Renal pelvis (tissue), 4 donors: ENCODE measurements around the gene CWC27. TPM values are rescaled to one million over a fixed set of nuclear protein-coding genes. Genes with fewer than 3 reads are reported as not detected.
"Not testable (repeated sequence)": the region's sequence is repeated elsewhere in the genome, so short reads cannot be mapped to it uniquely, and the experiment has no call there.

Source experiments
- DNase-seq: peaks from one replicate; pipeline ENCODE4 v3.0.0-alpha.2; 2013
- polyA plus RNA-seq, 3 donors: library from polyadenylated mRNA; unstranded; fragments of 120-200 nt; gene quantifications; one replicate each; pipeline ENCODE4 v1.2.1, GENCODE V29; 2013; ENCODE audit not compliant: insufficient read length in 3 of 3

The CWC27 gene
- polyA plus RNA-seq, 3 donors = 32.5 to 40.1 (median 35.2) TPM

DNA sequence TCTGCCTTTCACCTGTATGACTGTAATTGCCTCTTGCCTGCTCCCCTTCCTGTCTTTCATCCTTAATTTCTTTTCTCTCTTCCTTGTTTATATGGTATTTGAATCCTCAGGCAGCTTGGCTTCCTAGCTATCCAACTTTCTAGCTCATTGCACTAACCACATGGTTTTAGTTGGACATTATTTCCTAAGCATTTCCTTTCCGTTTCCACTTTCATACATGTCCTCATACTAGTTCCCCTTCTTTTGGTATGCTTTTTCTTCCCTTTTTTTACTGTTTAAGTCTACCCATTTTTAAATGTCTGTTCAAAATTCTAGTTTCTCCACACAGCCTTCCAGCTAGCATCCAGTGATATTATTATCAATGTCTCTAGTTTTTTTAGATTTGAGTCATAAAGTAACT lies 6.6 kb downstream of the CWC27 start:
- no peak for DNase-seq

DNA sequence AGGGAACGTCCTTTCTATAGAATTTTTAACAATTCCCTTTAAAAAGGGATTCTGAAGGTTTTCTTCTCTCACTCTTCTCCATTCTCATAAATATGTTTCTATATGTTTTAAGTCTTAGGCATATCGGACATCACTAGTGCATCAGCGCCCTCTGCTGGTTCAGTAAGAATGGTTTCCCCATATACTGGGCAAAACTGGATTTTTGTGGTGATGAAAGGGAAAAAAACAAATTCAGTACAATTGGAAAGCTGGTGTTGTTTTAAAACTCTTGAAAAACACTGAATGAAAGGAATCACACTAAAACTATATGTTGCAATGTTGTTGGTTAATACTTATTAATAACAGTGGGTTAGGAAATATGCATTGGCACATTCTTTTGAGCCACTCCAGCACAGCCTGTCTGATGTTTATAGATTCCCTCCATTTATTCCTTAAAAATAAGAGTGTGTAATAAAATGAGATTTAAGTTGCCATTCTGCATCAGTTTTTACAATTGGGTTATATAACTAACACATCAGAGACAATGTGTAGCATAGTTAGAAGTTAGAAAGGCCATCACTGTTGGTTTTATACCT lies 15.8 kb downstream of the CWC27 start:
- DNase-seq = peak; percentile 73

DNA sequence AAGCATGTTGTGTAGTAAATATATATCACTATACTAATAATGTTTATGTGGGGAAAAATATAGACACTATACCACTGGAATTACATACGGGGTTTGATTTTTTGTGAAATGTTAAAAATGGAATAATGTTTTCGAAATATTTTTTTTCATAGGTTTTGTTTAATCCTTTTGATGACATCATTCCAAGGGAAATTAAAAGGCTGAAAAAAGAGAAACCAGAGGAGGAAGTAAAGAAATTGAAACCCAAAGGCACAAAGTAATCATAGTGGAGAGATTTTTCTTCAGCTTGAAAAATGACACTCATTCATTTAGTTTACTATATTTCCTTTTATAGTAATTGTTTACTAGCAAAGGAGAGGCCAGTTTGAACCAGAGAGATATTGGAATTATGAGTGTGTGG lies 17.6 kb downstream of the CWC27 start:
- DNase-seq = no peak

DNA sequence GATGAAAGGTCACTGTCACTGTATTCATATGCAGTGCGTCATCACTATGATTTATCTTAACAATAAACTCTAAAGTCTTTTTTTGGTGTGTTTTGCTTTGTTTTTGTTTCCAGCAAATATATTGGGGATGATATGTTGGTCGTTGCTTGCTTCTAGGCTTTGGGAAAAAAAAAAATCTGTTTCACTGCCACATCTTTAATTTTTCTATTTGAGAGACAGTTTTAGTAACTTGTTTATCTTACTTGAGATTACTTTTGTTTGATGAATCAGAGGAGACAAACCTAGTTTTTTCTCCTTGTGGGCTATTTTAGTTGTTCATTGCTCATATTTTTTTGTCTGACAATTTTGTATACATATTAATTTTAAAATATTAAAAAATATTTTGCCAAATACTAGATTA lies 19.4 kb downstream of the CWC27 start:
- DNase-seq = no peak

DNA sequence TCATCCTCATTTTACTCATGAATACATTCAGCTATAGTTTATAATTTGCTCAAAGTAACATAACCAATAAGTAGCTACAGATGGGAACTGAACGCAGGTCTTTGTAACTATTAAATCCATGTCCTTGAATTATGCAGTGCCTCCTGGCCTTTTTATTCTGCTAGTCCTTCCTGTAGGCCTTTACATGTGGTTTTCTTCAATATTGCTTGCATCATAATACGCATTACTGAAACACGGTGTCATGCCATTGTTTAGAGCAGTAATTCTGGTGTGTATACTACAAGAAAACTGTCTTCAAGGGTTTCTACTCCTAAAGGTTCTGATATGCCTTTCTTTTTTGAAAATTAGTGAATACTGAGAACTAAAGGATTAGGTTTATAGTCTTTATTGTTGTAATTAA lies 20.7 kb downstream of the CWC27 start:
- no peak for DNase-seq

DNA sequence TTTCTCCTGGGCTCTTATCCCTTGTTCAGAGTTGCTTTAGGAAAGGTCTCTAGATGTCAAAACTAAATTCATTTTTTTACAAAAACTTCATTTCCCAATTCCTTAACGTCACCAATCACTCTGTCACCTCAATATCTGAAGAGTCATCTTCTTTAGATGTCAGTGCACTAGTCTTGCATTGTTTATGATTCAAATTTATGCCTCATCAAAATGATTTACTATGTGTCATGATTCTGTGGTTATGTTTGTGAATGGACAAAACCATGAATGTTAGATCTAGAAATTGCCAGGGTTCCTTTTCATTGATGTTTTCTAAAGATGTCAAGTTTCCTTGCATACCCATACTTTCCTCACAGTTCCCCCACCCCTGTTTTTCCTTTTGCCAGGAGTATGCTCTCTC lies 21.5 kb downstream of the CWC27 start:
- DNase-seq = no peak

DNA sequence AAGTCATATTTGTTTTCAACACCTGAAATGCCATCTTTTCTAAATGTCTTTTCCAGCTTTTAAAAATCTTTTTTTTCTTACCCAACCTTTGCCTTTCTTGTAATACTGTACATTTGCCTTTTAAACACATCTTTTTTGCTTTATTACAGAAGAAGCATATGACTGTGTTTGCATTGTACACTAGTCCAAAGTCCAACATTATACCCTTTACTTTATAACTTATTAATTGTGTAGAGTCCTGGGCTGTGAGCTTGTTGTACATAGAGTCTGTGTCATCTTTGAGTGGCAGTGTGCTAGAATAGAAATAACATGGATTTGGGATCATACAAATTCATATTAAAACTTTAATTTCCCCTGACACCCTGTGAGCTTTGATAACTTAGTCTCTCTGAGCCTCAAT lies 23.7 kb downstream of the CWC27 start:
- DNase-seq = no peak

DNA sequence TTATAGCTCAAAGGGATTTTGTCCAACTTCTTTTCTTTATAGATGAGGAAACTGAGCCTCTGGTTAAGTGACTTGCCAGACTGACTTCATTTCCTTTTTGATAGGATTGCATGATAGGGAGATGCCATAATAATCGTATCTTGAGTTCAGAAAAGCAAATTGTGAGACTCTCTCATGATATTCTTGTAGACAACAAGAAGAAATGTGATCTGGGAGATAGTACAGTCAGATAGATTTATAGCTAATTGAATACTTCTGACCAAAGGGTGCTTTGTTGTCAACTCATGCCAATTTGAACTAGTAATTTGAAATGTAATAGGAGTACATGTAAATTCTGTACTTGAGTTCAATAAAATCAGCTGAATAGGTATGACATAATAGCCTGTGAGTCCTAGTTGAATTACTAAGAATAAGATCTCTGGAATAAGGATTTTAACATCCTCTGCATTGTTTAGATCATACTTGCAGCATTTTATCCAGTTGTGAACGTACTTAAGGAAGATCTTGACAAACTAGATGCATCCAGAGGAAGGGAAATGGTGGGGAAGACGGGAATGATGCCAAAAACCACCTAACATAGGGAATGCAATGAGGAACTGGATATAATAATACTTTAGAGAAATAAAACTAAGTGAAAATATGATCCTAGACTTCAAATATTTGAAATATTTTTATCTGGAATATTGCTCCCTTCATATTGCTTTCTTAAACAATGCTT lies 25.5 kb downstream of the CWC27 start:
- no peak for DNase-seq

DNA sequence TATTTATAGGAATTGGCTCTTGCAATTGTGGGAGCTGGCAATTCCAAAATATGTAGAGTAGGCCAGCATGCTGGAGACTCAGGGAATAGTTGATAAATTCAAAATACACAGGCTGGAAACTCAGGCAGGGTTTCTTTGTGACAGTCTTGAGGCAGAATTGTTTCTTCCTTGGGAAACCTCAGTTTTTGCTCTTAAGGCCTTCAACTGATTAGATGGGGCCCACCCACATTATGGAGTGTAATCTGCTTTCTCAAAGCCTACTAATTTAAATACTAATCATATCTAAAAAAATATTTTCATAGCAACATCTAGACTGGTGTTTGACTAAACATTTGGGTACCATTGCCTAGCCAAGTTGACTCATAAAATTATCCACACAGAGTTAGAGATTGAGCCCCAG lies 27.6 kb downstream of the CWC27 start:
- no peak for DNase-seq

DNA sequence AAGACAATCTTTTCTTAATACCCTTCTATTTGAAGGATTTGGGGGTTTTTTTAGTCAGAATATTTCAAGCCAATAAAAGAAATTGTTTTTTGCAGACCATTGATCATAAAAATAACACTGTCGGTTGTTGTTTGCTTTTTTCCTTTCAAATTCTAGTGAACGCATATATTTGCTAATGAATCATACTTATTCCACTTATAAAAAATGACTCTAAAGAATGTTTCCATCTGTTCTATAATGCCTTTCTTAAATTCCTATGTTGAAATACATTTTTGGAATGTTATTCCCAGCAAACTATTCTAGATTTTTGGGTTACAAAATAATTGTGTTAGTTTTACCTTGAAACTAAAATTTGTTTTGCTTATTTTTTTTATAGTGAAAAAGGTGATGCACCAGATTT lies 32.2 kb downstream of the CWC27 start:
- no peak for DNase-seq

DNA sequence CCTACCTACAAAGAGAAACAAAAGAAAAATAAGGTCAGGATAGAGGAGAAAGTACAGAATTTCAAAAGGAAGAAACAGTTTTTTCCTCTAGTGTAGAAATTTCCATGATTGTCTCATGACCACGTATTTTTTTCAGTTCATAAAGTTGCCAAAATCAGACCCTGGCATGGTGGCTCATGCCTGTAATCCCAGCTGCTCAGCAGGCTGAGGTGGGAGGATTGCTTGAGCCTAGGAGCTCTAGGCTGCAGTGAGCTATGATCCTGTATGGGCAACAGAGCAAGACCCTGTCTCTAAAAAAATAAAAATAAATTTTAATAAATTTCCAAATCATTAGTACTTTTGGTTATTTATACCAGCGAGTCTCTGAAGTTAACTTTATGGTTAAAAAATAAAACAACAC lies 37.8 kb downstream of the CWC27 start:
- DNase-seq = no peak

DNA sequence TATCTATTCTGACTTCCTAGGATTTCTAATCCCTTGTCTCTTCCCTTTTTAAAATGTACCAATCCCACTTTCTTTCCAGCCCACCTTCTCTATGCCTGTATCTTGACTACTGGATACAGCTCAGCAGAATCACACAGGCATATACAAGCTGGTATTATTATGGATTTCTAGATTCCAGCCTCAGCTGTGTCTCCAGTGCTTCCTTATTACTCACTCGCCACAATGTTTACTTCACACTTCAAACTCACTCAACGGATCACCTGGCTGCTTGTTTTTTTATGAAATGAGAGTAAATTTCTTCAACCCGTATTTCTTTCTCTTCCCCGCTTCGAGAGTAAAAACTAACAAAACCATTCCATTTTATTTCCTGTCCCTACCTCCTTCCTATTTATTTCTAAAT lies 38.8 kb downstream of the CWC27 start:
- DNase-seq = no peak

DNA sequence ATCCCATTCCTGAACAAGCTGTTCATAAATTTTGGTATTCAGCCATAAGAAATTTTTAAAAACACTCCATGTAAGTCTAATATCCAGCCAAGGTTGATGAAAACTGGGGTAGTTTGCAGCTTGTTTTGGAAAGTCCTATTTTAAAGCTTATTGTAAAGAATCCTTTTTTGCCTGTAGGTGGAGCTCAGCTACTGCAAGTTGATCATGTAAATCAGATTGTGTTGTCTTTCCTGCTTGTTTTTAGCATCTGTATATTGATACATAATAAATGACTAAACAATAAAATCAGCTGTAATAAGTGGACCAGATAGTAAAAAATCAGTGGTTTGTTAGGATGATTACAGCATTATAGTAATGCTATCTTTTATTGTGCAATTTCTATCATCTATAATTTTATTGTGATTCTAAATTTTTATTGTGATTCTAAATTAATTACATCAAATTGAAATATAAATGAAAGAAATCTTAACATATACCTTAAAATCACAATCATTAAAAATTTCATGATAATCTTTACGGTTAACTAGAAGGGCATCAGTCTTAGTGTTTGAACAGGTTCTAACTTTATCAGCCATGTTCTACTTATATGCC lies 42.4 kb downstream of the CWC27 start:
- peak; percentile 46 for DNase-seq

DNA sequence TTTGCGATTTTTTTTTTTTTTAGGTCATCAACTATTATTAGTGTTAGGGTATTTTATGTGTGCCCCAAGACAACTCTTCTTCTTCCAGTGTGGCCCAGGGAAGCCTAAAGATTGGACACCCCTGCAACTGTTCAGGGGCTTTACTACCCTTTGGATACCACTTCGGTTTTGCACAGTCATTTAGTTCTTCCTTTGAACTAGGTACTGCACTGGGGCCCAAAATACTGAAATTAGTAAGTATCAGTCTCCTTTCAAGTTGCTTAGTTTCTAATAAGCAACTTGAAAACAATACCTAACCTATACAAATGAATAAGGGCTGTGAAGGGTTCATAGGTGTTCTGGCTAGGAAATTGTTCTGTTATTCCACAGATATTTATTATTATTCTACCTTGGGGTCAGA lies 45.3 kb downstream of the CWC27 start:
- DNase-seq = no peak

DNA sequence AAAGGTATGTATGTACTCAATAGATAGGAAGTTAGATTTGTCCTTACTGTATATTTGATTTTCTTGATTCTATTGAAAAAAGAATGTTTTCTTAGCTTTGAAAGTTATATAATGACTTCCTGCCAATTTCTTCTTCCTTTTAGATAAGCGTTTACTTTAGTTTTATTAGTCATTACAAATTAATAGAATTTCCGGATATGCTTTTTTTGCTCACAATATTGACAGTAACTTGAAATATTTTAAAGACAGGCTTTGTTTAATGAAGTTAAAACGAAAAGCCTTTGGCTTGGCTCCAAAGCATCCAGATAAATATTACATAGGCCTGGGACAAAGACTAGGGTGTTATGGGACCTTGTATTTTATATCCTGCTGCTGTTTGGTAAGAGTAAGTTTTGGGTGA lies 49.5 kb downstream of the CWC27 start:
- DNase-seq = no peak

DNA sequence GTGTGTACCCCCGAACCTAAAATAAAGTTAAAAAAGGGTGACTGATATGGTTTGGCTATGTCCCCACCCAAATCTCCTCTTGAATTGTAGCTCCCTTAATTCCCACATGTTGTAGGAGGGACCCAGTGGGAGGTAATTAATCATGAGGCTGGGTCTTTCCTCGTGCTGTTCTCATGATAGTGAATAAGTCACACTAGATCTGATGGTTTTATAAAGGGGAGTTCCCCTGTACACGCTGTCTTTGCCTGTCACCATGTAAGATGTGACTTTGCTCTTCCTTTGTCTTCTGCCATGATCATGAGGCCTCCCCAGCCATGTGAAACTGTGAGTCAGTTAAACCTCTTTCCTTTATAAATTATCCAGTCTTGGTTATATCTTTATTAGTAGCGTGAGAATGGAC lies 50.6 kb downstream of the CWC27 start:
- not testable (repeated sequence) for DNase-seq

DNA sequence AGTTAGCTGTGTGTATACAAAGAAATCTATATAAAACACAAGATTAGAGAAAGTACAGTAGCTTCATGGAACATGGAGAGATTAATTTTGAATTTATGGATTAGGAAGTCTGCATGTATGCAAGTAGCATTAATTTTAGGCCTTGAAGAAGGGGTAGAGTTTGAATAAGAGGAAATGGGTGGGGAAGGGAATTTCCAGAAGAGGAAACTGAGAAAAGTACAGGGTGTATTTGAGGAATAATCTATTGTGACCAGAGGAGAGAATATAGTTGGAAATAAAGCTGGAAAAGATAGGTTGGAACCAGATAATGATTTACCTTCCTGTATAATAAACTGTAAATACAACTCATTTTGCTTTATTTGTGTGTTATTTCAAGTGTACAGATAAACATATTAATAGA lies 53.6 kb downstream of the CWC27 start:
- no peak for DNase-seq

DNA sequence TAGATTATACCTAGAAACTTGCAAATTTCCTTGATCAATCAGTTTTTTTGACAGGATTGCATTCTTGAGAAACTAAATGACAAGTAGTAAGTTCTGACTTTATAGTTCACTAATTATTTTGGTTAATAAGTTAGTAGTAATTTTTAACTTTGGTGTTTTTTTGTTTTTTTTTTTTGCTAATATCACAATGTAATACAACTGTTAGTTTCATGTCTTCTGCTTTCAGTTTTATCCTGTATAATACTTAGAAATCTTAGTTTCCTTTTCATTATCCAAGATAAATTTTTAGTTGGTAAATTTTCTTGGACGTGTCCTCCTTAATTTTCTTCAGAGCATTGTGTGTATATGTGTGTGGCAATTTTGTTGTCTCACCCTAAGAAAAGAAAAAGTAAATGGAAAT lies 57.8 kb downstream of the CWC27 start:
- DNase-seq = no peak

DNA sequence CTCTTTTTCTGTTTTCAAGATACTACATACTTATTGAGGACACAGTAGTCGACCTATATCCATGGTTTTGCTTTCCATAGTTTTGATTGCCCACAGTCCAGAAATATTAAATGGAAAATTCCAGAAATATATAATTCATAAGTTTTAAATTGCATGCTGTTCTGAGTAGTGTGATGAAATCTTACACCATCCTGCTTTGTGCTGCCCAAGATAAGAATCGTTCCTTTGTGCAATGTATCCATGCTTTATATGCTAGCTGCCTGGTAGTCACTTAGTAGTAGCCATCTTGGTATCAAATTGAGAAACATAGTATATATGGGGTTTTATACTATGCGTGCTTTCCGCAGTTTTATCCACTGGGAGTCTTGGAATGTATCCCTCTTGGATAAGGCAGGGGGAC lies 59.0 kb downstream of the CWC27 start:
- DNase-seq = no peak

DNA sequence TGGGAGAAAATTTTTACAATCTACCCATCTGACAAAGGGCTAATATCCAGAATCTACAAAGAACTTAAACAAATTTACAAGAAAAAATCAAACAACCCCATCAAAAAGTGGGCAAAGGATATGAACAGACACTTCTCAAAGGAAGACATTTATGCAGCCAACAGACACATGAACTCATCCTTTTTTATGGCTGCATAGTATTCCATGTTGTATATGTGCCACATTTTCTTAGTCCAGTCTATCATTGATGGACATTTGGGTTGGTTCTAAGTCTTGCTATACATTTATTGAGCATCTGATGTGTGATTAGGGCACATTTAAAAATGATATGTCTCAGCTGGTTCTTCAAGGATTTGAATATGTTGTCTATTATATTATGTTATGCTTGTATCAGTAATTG lies 61.9 kb downstream of the CWC27 start:
- DNase-seq = not testable (repeated sequence)

DNA sequence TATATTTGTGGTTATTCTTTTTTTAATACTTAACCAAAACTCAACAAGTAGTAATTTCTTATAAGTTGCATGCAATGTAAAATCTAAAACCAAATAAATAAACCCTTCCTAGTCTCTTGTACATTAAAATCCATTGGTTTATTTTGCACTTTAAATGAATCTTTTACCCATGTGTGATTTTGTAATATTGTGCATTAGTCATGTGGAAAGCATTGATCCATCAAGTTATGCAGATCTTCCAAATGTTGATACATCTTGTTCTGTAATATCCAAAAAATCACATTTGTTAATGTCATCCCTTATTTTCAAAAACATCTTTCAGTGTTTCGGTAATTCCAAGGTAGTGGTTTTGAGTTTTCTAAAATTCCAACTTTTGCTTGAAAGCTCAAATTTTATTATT lies 63.3 kb downstream of the CWC27 start:
- DNase-seq = no peak

DNA sequence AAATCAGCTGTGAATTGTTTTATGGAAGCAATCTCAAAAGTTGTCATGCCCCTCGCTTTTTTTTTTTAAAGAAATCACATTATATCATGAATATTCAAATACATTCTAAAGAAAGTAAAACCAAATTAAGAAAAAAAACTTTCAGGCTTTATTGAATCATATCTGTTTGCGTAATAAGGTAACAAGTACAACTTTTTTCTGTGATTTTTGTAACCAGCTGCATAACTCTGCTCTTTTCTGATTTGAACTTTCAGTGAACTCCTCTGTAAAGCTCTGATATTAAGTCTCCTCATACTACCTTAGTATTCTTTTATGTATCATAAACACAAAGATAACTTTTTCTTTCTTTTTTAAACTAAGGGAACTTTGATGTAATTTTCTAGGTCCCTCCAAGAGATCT lies 65.3 kb downstream of the CWC27 start:
- DNase-seq = no peak

DNA sequence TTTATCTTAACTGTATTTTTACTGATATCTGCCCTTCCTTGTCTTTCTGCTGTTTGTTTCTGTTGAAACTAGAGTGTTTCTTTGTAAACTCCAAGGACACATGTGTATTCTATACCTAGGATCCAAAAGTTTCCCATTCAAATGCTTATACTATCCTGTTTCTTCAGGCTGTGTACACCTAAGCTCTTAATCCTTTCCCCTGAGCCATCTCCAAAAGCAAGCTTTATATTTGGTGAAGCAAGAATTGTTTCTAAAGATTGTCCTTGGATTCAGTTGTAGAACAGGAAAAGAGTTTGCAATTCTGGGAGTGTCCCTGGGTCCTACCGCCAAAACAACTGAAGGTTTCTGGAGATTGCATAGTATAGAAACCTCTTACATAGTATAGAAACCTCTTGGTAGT lies 65.9 kb downstream of the CWC27 start:
- DNase-seq = no peak

DNA sequence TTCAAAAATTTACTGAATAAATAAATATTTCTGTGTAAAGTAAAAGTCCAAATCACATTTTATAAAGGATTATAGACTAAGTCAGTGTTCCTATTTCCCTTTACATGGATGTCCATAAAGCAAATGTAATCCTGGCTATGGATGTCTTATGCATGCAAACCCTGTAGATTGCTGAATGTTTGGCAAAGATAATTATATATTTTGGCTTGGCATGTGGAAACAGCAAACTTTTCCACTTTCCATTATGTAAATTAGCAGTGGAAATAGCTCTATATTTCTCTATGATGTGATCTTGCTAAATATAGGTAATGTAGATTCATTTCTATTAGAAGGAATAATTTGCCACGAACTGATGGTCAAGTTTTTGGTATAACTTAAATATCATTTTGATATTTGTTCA lies 66.5 kb downstream of the CWC27 start:
- DNase-seq = no peak
